Activated naive CD8-positive, alpha-beta T cell (primary cell): ENCODE measurements around the gene NMT1.
A peak's percentile ranks its signal among the peaks of the same experiment; 100 is the strongest.

ENCODE experiments used
- H3K27ac Mint-ChIP-seq: one replicate; pipeline ENCODE4 v1.8.0; 2021; ENCODE audit warnings: mixed read lengths
- H3K27me3 Mint-ChIP-seq: one replicate; pipeline ENCODE4 v1.8.0; 2021; ENCODE audit warnings: mixed read lengths
- H3K36me3 Mint-ChIP-seq: one replicate; pipeline ENCODE4 v1.8.0; 2021; ENCODE audit warnings: mixed read lengths
- H3K4me1 Mint-ChIP-seq: one replicate; pipeline ENCODE4 v1.8.0; 2021; ENCODE audit warnings: low read depth, mixed read lengths
- H3K4me3 Mint-ChIP-seq: one replicate; pipeline ENCODE4 v1.8.0; 2021; ENCODE audit warnings: mild to moderate bottlenecking, mixed read lengths
- H3K9me3 Mint-ChIP-seq: one replicate; pipeline ENCODE4 v1.8.0; 2021; ENCODE audit warnings: low read depth, mixed read lengths

NMT1 gene

DNA sequence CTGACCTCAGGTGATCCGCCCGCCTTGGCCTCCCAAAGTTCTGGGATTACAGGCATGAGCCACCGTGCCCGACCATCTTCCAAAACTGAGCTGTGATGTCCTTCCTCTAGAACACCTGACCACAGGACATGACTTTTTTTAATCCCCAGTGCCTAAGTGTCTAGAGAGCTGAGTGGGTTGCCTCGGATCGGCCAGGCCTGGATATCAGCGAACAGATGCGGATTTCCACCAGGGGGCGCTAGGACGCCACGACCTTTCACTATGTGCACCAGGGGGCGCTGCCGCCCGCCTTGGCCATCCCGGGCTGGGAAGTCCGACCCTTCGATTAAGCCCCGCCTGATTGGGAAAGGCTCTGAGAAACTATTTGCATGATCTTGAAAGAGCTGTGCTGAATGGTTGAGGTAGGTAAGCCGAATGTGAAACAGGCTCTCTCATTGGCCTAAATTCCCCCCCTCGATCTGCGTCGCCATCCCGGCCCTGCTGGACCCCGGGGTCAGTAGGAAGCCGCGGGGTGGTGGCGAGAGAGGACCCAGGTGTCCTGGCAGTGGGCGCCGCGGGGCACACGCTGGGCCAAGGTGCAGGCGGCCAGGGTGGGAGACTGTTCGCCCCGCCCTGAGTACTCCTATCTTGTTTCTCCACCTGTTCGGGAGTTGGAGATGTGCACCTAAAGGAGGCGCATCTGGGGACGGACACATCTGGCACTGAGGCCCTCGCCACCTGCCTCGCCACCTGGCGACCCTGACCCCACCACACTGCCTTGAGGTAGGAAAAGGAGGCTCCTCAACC lies 74.3 kb downstream of the NMT1 start, which contains the start of gene ACBD4:
Gene ACBD4, plus strand, starts transcription at position 496 of the 786 bp plus-strand sequence. CDS start 458 bp downstream, outside the sequence.
- Mint-ChIP-seq H3K27me3 (no peaks in the 10 kb centered on the region), H3K4me3 (peak within 1 kb of the TSS; percentile 88), H3K27ac (peak within 1 kb of the TSS; percentile 59), H3K36me3 (no peaks in the 10 kb centered on the region), H3K9me3 (no peaks in the 10 kb centered on the region), H3K4me1 (peaks cover 23% of the 10 kb centered on the region)

DNA sequence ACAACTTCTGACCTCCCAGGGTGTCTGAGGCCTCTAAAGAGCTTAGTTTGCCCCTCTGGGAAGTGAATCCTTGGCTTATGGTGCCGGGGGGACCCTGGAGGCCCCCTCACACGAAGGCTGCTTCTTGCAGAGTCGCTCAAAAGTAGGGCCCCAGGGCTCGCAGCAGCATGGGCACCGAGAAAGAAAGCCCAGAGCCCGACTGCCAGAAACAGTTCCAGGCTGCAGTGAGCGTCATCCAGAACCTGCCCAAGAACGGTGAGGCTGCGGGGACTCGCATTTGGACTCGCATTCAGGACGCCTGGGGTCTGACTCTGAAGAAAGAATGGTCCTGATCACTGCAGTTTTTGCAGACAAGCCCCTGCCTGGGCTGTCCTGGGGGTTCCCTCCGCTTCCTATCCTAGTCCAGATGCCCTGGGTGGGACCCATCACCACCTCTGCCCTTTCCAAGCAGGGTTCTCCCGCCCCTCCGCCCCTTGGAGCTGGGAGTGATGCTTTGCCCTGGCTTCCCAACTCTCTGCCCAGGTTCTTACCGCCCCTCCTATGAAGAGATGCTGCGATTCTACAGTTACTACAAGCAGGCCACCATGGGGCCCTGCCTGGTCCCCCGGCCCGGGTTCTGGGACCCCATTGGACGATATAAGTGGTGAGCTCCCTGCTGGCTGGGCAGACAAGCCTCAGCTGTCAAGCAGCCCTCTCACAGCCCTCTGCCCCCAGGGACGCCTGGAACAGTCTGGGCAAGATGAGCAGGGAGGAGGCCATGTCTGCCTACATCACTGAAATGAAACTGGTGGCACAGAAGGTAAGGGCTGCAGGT lies 75.1 kb downstream of the NMT1 start:
- no peaks in the 10 kb centered on the region for H3K36me3 Mint-ChIP-seq
- H3K9me3 Mint-ChIP-seq: no peaks in the 10 kb centered on the region
- peaks cover 24% of the 10 kb centered on the region for H3K4me1 Mint-ChIP-seq
- H3K27me3 Mint-ChIP-seq: no peaks in the 10 kb centered on the region
- H3K27ac Mint-ChIP-seq: peak overlapping the region; percentile 59
- peak overlapping the region; percentile 88 for H3K4me3 Mint-ChIP-seq

DNA sequence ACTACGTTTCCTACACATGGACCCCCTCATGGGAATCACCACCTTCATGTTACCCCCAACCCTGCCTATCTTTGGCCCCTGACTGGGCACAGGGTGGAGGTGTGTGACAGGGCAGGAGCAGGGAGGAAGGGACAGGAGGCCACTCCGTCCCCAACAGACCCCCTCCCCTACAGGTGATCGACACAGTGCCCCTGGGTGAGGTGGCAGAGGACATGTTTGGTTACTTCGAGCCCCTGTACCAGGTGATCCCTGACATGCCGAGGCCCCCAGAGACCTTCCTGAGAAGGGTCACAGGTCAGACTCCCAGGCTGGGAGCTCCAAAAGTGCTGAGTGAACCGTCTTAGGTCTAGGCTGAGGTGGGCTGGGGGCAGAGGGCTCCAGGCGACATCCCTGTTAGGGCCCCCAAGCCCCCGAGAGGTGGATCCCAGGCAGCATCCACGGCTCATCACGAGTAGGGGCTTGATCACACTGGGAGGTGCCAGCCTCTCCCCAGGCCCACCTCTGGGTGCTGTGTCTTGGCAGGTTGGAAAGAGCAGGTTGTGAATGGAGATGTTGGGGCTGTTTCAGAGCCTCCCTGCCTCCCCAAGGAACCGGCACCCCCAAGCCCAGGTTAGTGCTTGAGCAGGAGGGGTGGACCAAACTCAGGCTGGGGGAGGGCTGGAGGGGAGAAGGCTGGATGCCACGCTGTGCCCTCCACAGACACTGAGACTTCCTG lies 75.9 kb downstream of the NMT1 start:
- Mint-ChIP-seq H3K27me3 (no peaks in the 10 kb centered on the region), H3K27ac (no peak overlapping the region), H3K36me3 (no peaks in the 10 kb centered on the region), H3K9me3 (no peaks in the 10 kb centered on the region), H3K4me3 (peak overlapping the region; percentile 88), H3K4me1 (peaks cover 21% of the 10 kb centered on the region)

DNA sequence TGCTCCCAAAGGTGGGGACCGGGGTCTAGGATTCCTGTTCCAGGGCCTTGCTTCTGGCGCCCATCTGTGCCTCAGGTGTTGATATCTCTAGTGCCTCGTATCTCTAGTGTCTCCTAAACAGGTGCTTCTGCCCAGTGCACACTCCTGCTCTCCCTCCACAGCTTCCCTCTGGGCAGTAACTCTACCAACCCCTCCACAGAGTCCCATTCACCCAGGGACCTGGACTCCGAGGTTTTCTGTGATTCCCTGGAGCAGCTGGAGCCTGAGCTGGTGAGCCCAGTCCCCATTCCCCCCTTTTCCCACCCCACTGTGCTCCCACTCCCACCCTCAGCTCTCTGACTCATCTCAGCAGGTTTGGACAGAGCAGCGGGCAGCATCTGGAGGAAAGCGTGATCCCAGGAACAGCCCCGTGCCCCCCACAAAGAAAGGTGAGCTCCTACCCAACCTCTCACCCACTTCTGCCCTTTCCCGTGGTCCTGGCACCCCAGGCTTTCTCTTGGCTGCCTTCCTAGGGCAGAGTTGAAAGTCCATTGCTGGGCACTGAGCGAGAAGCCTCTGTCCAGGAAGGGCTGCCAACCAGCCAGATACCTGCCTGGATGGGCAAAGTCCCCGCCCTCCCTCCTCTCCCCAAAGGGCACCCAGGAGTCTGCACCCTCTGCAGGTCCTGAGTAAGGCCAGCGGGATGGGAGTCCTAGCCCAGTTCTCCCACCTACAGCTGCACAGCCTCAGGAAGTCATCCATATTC lies 76.6 kb downstream of the NMT1 start:
- Mint-ChIP-seq H3K27ac (no peak overlapping the region), H3K9me3 (no peaks in the 10 kb centered on the region), H3K36me3 (no peaks in the 10 kb centered on the region), H3K4me1 (peaks cover 21% of the 10 kb centered on the region), H3K4me3 (no peak overlapping the region), H3K27me3 (no peaks in the 10 kb centered on the region)

DNA sequence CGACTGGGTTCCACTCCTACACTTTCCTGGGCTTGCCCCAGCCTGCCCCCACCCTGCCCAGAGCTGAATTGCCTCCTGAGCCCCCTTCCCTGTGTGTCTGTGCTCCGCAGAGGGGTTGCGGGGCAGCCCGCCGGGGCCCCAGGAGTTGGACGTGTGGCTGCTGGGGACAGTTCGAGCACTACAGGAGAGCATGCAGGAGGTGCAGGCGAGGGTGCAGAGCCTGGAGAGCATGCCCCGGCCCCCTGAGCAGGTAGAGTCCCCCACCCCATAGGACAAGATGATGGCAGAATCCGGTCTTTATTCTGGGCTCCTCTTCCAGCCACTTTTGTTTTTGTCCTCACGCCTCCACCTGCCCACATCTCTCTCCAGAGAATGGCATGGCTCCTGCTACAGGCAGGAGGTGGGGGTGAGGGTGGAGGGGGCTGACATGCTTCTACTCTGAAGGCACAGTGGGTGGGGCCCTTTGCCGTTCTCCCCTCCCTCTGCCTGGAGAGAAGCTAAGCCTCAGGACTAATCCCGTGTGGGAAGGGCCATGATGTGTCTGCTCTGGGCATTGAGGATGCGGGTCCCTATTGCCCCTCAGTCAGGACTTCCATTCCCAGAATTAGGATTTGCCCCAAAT lies 77.9 kb downstream of the NMT1 start:
- no peaks in the 10 kb centered on the region for H3K36me3 Mint-ChIP-seq
- H3K27ac Mint-ChIP-seq: no peak overlapping the region
- no peaks in the 10 kb centered on the region for H3K27me3 Mint-ChIP-seq
- H3K4me1 Mint-ChIP-seq: peaks cover 24% of the 10 kb centered on the region
- H3K9me3 Mint-ChIP-seq: no peaks in the 10 kb centered on the region
- H3K4me3 Mint-ChIP-seq: no peak overlapping the region

DNA sequence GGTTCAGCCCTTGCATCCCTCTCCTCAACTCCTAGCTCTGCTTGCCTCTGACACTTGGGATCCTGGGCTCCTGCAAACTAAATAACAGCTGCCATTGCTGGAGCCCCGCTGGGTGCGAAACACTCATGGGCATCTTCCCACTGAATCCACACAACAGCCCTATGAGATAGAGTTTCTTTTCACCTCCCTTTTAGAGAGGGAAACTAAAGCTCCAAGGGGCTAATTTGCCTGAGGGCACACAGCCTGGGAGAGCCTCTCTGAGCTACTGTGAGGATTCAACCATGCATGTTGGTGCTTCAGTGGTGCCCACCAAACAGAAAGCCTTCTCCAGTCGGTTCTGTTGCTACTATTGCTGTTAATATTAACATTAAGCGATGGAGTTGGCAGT lies 78.4 kb downstream of the NMT1 start:
- Mint-ChIP-seq H3K4me3 (no peak overlapping the region), H3K4me1 (peaks cover 25% of the 10 kb centered on the region), H3K27ac (no peak overlapping the region)

DNA sequence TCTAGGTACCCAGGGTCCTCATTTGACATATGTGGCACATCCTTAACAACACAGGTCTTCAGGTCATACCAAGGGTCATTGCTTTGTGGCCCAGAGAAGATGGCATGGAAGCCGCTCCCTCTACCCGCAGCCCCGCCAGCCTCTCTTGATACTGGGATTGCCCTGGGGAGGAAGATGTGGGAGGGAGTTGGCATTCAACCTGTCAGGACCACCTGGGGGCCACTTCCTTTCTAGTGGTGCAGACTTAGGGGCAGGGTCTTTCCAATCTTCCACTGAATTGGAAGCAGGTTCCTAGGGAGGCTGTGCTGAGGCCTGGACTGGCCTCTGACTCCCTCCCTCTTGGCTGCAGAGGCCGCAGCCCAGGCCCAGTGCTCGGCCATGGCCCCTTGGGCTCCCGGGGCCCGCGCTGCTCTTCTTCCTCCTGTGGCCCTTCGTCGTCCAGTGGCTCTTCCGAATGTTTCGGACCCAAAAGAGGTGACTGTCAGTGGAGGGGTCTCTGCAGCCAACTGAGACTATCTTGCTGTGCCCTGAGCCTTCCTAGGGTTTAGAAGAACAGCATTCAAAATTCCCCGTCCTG lies 82.1 kb downstream of the NMT1 start:
- Mint-ChIP-seq H3K27me3 (no peaks in the 10 kb centered on the region), H3K4me1 (peaks cover 30% of the 10 kb centered on the region), H3K27ac (peak overlapping the region; percentile 34), H3K4me3 (peak overlapping the region; percentile 56), H3K36me3 (no peaks in the 10 kb centered on the region), H3K9me3 (no peaks in the 10 kb centered on the region)

More for the DNA sequence above, 78.4 kb downstream of the NMT1 start:
- H3K36me3 Mint-ChIP-seq: no peaks in the 10 kb centered on the region
- H3K27me3 Mint-ChIP-seq: no peaks in the 10 kb centered on the region
- H3K9me3 Mint-ChIP-seq: no peaks in the 10 kb centered on the region

DNA sequence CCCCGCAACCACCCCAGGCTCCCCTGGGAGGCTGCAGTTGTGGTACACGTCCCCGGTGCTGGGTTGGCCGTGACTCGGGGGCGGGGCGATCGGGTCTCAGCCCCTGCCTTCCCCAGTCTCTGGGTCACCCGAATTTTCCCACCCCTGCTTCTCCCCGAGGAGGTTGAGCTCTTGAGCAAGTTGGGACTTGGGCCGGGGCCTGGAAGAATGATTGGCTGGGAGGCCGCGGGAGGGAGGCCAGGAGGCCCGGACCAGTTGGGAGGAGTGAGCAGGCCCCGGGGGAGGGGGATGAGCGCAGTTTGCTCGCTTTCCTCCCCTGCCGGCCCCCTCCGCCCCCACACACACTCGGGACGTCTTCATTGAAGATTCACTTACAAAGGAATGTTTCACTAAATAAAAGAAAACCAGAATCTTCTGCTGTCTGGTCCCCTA lies 82.7 kb downstream of the NMT1 start:
- Mint-ChIP-seq H3K27ac (peak overlapping the region; percentile 50), H3K4me1 (peaks cover 30% of the 10 kb centered on the region), H3K4me3 (peak overlapping the region; percentile 66), H3K9me3 (no peaks in the 10 kb centered on the region), H3K36me3 (no peaks in the 10 kb centered on the region), H3K27me3 (no peaks in the 10 kb centered on the region)

DNA sequence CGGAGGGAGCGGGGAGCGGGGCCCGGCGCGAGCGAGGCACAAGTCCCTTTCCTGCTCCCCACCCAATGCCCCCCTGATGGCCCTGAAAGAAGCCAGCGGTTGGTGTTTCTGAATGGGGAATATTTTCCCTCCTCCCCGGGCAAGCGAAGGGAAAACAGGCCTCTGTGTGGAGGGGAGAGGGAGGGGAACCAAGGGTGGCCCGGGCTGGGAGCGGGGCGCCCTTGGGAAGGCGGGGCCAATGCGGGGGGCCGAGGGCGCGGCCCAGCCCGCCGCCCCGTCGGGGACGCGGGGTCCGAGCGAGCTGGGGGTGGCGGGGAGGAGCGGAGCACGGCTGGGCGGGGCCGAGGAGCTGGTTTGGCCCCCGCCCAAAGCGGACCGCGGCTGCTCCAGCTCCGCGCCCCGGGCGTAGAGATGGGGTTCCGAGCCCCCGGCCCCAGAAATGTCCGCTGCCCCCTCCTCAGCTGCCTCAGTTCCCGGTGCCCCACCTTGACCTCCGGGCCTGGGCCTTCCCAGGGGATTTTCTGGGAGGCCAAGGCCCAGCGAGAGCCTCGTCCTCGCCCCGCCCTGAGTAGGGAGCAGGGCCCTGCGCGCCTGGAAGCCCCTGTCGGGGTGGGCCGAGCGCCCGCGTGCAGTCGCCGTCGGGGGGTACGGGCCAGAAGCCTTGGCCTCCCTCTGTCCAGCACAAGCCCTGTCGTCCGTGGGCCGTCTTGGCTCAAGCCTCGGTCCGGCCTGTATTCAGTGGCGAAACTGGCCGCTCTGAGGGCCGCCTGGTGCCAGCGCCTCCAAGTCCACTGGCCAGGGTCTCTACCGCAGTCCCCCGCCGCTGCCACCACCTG lies 83.3 kb downstream of the NMT1 start:
- Mint-ChIP-seq H3K4me3 (peak overlapping the region; percentile 66), H3K9me3 (no peaks in the 10 kb centered on the region), H3K27me3 (no peaks in the 10 kb centered on the region), H3K4me1 (peaks cover 30% of the 10 kb centered on the region), H3K36me3 (no peaks in the 10 kb centered on the region), H3K27ac (peak overlapping the region; percentile 50)

DNA sequence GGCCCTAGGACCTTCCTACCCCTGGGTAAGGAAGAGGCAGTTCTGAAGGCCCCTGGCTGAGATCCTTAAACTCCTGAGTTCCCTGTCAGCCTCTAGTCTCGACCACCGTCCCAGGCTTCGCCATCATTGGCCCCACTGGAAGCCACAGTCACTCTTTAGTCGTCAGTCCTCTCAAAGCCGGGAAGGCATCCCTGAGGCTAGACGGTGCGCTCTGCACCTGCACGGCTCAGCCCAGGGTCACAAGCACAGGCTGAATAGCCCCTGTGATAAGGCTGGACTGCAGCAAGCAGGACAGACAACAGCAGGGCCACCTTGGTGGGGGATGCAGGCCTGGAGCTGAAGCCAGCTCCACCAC lies 83.9 kb downstream of the NMT1 start:
- H3K27me3 Mint-ChIP-seq: no peaks in the 10 kb centered on the region
- H3K36me3 Mint-ChIP-seq: no peaks in the 10 kb centered on the region
- H3K27ac Mint-ChIP-seq: no peak overlapping the region
- H3K4me1 Mint-ChIP-seq: peaks cover 32% of the 10 kb centered on the region
- H3K9me3 Mint-ChIP-seq: no peaks in the 10 kb centered on the region
- H3K4me3 Mint-ChIP-seq: no peak overlapping the region

DNA sequence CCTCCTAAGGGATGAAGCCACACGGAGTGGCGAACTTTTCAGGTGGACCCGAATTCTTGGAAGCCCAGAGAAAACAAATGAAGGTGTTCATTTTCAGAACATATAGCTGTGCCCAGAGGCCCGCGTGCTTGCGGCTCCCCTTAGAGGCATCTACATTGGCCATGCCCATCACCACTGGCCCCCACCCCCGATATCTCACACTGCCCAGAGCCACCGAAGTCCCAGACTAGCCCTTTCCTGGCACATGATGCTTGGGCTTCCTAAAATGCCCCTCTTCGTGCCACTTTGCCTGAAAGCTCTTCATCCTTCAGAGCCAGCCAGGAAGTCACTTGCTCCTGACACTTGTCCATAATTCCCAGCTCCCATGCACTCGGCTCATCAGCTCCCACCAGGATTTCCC lies 85.0 kb downstream of the NMT1 start:
- no peaks in the 10 kb centered on the region for H3K9me3 Mint-ChIP-seq
- H3K27ac Mint-ChIP-seq: peak overlapping the region; percentile 100
- peaks cover 2% of the 10 kb centered on the region for H3K36me3 Mint-ChIP-seq
- H3K4me3 Mint-ChIP-seq: peak overlapping the region; percentile 94
- peaks cover 37% of the 10 kb centered on the region for H3K4me1 Mint-ChIP-seq
- no peaks in the 10 kb centered on the region for H3K27me3 Mint-ChIP-seq

DNA sequence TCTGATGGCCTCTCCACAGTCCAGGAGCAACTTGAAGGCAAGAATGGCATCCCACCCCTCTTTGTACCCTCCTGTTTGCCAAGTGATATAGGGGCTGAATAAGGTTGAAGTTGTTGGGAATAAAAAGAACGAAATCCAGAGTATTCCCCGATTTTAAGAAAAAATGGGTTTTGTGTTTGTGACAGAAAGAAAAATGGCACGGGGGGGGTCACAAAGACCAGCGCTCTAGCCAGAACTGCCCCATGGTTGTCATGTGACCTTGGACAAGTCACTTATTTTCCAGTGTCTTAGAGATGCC lies 85.4 kb downstream of the NMT1 start:
- no peaks in the 10 kb centered on the region for H3K9me3 Mint-ChIP-seq
- peaks cover 40% of the 10 kb centered on the region for H3K4me1 Mint-ChIP-seq
- H3K4me3 Mint-ChIP-seq: peak overlapping the region; percentile 94
- H3K27me3 Mint-ChIP-seq: no peaks in the 10 kb centered on the region
- H3K36me3 Mint-ChIP-seq: peaks cover 4% of the 10 kb centered on the region
- H3K27ac Mint-ChIP-seq: peak overlapping the region; percentile 100

DNA sequence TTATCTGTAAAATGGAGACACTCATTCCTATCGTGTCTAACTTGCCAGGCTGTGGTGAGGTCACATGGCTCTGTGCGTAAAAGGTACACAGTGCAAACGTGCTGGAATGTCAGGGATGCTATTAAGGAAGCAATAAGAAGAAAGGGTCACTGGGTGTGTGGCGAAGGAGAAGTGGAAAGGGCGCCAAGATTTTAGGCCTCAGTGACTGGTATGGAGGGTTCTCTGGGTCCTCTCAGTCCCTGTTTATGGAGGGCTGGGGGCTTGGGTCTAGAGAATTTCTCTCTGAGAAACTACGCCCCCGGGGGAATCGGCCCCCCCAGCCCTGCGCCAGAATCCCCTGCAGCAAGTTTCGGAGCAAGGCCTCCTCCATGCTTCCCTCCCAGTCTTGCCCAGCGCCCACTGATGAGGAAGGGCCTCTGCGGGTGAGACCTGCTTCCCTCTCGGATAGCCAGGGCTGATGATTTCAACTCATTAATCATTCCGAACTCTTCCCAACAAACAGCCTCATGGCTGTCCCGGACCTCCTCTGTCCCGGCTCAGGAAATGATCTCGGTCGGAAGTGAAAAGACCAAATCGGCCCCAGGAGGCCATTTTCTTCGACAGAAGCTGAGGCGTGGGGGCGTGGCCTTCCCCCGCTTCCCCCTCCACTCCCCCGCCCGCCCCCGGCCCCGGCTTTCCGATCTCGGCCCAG lies 85.9 kb downstream of the NMT1 start:
- peak overlapping the region; percentile 94 for H3K4me3 Mint-ChIP-seq
- H3K27ac Mint-ChIP-seq: peak overlapping the region; percentile 100
- no peaks in the 10 kb centered on the region for H3K27me3 Mint-ChIP-seq
- H3K4me1 Mint-ChIP-seq: peaks cover 43% of the 10 kb centered on the region
- no peaks in the 10 kb centered on the region for H3K9me3 Mint-ChIP-seq
- peaks cover 4% of the 10 kb centered on the region for H3K36me3 Mint-ChIP-seq
